ENCODE data around the gene KCNMB1.

DNA sequence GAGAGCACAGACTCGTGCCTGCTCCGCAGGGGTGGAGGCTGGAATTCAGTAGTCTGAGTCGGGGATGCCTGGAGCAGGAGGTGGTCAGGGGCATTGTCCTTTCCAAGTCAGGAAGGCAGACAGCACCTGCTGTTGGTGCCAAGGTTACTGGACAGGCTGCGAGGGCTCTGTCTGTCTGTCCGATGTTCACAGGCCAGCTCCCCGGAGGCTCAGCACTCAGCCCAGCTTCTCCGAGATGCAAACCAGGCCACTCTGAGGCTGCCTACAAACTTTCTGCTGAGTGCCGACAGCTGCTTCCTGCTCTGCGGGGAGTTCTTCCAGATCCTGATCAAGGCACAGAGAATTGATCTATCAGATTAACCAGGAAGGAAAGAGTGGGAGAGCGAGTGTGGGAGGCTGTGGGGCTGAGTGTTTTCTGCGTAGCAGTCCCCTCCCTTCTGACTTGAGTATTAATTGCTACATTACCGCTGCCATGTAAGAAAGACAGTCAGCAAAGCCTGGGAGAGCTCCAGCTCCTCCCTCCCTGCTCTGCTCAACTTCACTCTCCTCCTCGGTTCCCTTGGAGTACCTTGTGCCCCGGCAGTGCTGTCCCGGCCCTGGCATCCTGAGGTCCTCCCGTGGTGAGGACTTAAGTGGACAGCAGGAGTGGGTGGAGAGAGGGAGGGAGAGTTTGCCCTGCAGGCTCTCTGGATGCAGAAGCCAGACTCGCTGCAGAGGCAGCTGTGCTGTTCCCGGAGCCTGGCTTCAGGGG is 36.0 kb downstream of the KCNMB1 start:
- TF ChIP-seq CTCF (IDR thresholded peaks at IDR 0.05) (no peak), POLR2A (IDR thresholded peaks at IDR 0.05) (no peak)
